OCI-LY1 (cell line): Measurements from ENCODE around the gene TGFBRAP1.

Experiments used
- EZH2 ChIP-seq: fragments of 200-600 bp; sonication (generic), shearing (Covaris generic); IDR thresholded peaks from 2 replicates; pipeline ENCODE4 v1.8.0; 2017; ENCODE audit warnings: borderline replicate concordance, mixed run types, mild to moderate bottlenecking, antibody characterized with exemption, low read length, moderate library complexity, mixed read lengths
- TF ChIP-seq, protein P1 (sequence below): fragments of 200-600 bp; sonication (generic), shearing (Covaris generic); IDR thresholded peaks from 2 replicates; pipeline ENCODE4 v1.5.1; 2017; ENCODE audit warnings: mild to moderate bottlenecking, antibody characterized with exemption, low read length, moderate library complexity, mixed read lengths

DNA sequence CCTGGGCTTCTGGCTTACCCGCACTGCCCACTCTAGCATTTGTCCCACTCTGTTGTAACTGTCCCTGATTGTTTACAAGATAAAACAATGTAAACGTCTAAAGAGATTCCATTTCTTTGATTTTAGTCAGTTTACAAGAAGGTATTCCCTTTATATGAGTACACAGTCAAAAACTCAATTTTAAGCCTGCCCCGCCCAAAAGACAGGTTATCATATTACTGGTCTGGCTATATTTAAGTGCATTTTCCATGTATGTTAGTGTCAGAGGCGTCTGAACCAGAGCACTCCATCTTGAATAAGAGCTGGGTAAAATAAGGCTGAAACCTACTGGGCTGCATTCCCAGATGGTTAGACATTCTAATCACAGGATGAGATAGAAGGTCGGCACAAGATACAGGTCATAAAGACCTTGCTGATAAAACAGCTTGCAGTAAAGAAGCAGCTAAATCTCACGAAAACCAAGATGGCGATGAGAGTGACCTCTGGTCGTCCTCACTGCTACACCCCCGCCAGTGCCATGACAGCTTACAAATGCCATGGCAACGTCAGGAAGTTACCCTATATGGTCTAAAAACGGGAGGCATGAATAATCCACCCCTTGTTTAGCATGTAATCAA is 73.0 kb downstream of the TGFBRAP1 start:
- TF ChIP-seq, protein P1, sequence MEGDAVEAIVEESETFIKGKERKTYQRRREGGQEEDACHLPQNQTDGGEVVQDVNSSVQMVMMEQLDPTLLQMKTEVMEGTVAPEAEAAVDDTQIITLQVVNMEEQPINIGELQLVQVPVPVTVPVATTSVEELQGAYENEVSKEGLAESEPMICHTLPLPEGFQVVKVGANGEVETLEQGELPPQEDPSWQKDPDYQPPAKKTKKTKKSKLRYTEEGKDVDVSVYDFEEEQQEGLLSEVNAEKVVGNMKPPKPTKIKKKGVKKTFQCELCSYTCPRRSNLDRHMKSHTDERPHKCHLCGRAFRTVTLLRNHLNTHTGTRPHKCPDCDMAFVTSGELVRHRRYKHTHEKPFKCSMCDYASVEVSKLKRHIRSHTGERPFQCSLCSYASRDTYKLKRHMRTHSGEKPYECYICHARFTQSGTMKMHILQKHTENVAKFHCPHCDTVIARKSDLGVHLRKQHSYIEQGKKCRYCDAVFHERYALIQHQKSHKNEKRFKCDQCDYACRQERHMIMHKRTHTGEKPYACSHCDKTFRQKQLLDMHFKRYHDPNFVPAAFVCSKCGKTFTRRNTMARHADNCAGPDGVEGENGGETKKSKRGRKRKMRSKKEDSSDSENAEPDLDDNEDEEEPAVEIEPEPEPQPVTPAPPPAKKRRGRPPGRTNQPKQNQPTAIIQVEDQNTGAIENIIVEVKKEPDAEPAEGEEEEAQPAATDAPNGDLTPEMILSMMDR: no peak
- no peak for TF ChIP-seq EZH2
